ENCODE data around the gene THRB.

THRB gene

GRCh38 chr3:24454856-24455255 lies 39.8 kb downstream of the THRB start:
- Histone ChIP-seq H3K4me3 (ENCODE audit: insufficient read depth, low read depth, low read length, poor library complexity, severe bottlenecking) (no peak overlapping the region), H3K4me1 (ENCODE audit: control insufficient read depth, insufficient read depth, low read length, poor library complexity, severe bottlenecking) (no peaks in the 10 kb centered on the region), H3K27ac (ENCODE audit: insufficient read depth, low read length, poor library complexity, severe bottlenecking) (no peak overlapping the region), H3K36me3 (ENCODE audit: control insufficient read depth, insufficient read depth, low read length) (no peaks in the 10 kb centered on the region), H3K9me3 (ENCODE audit: control insufficient read depth, low read length) (no peaks in the 10 kb centered on the region), H3K27me3 (replicated peaks; ENCODE audit: control insufficient read depth, insufficient read depth, low read length, poor library complexity, severe bottlenecking) (no peaks in the 10 kb centered on the region)
- no peak for DNase-seq

- Histone ChIP-seq H3K27ac (ENCODE audit: insufficient read depth, low read length, poor library complexity, severe bottlenecking) (no peak overlapping the region), H3K36me3 (ENCODE audit: control insufficient read depth, insufficient read depth, low read length) (no peaks in the 10 kb centered on the region), H3K9me3 (ENCODE audit: control insufficient read depth, low read length) (no peaks in the 10 kb centered on the region), H3K27me3 (replicated peaks; ENCODE audit: control insufficient read depth, insufficient read depth, low read length, poor library complexity, severe bottlenecking) (no peaks in the 10 kb centered on the region), H3K4me3 (ENCODE audit: insufficient read depth, low read depth, low read length, poor library complexity, severe bottlenecking) (no peak overlapping the region), H3K4me1 (ENCODE audit: control insufficient read depth, insufficient read depth, low read length, poor library complexity, severe bottlenecking) (no peaks in the 10 kb centered on the region)
- no peak for DNase-seq
Measured at GRCh38 chr3:24454393-24454792, 40.3 kb downstream of the THRB start.

DNA sequence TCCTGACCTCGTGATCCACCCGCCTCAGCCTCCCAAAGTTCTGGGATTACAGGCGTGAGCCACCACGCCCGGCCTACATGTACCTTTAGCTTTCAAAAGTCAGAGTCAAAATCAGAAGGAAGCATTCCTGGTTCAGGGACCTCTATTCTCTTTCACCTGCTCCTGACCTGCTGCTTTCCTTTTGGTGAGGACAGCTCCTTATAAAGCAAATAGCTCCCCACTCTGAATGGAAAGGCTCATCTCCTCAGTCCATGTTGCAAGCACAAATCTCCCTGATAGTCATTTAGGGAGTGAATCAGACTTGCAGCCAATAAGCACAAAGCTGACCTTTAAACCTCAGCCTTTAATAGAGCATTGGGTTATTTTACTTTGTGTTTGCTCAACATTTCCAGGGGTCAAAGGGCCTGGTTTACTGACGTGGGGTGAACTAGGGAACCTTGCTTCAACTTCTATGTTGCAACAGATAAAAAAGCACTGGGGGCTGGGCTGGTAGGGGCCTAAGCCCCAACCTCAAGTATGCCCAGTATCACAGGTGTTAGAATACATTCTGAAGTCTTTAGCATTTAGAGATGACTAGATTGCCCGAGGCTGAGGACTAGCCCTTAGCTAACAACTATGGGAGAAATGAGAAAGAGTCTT lies 43.1 kb downstream of the THRB start:
- Histone ChIP-seq H3K36me3 (ENCODE audit: control insufficient read depth, insufficient read depth, low read length) (no peaks in the 10 kb centered on the region), H3K9me3 (ENCODE audit: control insufficient read depth, low read length) (no peaks in the 10 kb centered on the region), H3K4me3 (ENCODE audit: insufficient read depth, low read depth, low read length, poor library complexity, severe bottlenecking) (no peak overlapping the region), H3K4me1 (ENCODE audit: control insufficient read depth, insufficient read depth, low read length, poor library complexity, severe bottlenecking) (no peaks in the 10 kb centered on the region), H3K27me3 (replicated peaks; ENCODE audit: control insufficient read depth, insufficient read depth, low read length, poor library complexity, severe bottlenecking) (no peaks in the 10 kb centered on the region), H3K27ac (ENCODE audit: insufficient read depth, low read length, poor library complexity, severe bottlenecking) (no peak overlapping the region)
- DNase-seq: no peak

DNA sequence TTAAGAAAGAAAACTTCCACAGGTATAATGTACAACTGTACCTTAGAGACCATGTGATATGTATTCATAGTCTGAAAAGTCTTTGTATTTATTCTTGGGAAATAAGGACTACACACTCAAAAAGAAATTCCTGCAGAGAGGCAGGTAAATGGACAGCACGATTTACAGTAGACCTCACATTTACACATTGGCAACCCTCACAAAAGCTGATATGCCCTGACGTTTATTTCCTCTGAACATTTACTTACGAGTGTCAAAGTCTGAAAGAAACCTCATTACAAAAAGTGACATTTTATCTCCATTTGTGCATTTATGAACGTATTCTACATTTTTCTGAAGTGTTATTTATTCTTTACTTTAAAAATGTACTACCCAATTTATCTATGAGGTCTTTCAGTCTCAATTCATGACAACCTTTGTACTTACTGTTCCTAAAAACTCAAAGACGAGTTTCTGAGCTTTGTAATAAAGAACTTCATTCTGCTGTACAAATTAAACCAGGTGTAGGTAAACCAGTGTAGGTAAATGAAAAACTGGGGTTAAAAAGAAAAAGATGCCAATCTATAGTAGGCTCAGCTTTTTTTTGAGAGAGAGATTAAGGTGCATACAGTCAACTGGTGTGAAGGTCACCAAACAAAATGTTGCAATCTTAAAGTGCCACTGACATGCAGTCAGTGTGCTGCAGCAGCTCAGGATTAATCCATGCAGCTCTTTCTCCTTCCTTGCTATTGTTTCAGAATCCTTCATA lies 44.3 kb downstream of the THRB start:
- H3K4me3 ChIP-seq (ENCODE audit: insufficient read depth, low read depth, low read length, poor library complexity, severe bottlenecking): no peak overlapping the region
- H3K27ac ChIP-seq (ENCODE audit: insufficient read depth, low read length, poor library complexity, severe bottlenecking): no peak overlapping the region
- H3K36me3 ChIP-seq (ENCODE audit: control insufficient read depth, insufficient read depth, low read length): no peaks in the 10 kb centered on the region
- no peaks in the 10 kb centered on the region for H3K27me3 ChIP-seq (replicated peaks; ENCODE audit: control insufficient read depth, insufficient read depth, low read length, poor library complexity, severe bottlenecking)
- no peak for DNase-seq
- H3K4me1 ChIP-seq (ENCODE audit: control insufficient read depth, insufficient read depth, low read length, poor library complexity, severe bottlenecking): no peaks in the 10 kb centered on the region
- H3K9me3 ChIP-seq (ENCODE audit: control insufficient read depth, low read length): no peaks in the 10 kb centered on the region

GRCh38 chr3:24447836-24448235 lies 46.8 kb downstream of the THRB start:
- no peaks in the 10 kb centered on the region for H3K27me3 ChIP-seq (replicated peaks; ENCODE audit: control insufficient read depth, insufficient read depth, low read length, poor library complexity, severe bottlenecking)

DNA sequence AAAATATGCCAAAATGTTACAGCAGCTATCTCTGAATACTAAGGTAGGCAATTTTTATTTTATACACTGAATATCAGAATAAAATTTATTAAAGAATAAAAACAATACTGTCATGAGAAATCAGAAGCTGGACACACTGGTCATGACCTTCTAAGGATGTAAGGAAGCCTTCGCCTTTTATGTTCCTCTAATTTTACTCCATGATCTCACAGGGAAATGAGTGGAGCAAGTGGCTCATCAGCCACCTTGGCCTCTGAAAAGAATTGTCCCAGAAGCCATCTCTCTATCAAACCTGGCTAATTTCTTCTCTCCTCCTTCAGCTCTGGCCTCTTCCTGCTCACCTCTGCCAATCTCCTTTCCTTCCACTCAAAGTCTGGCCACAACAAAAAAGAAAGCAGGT lies 48.6 kb downstream of the THRB start:
- Histone ChIP-seq H3K27me3 (replicated peaks; ENCODE audit: control insufficient read depth, insufficient read depth, low read length, poor library complexity, severe bottlenecking) (no peaks in the 10 kb centered on the region), H3K4me1 (ENCODE audit: control insufficient read depth, insufficient read depth, low read length, poor library complexity, severe bottlenecking) (no peaks in the 10 kb centered on the region), H3K9me3 (ENCODE audit: control insufficient read depth, low read length) (no peaks in the 10 kb centered on the region), H3K27ac (ENCODE audit: insufficient read depth, low read length, poor library complexity, severe bottlenecking) (no peak overlapping the region), H3K4me3 (ENCODE audit: insufficient read depth, low read depth, low read length, poor library complexity, severe bottlenecking) (no peak overlapping the region), H3K36me3 (ENCODE audit: control insufficient read depth, insufficient read depth, low read length) (no peaks in the 10 kb centered on the region)
- no peak for DNase-seq

More at GRCh38 chr3:24447836-24448235, 46.8 kb downstream of the THRB start:
- Histone ChIP-seq H3K4me3 (ENCODE audit: insufficient read depth, low read depth, low read length, poor library complexity, severe bottlenecking) (no peak overlapping the region), H3K9me3 (ENCODE audit: control insufficient read depth, low read length) (no peaks in the 10 kb centered on the region), H3K4me1 (ENCODE audit: control insufficient read depth, insufficient read depth, low read length, poor library complexity, severe bottlenecking) (no peaks in the 10 kb centered on the region), H3K36me3 (ENCODE audit: control insufficient read depth, insufficient read depth, low read length) (no peaks in the 10 kb centered on the region), H3K27ac (ENCODE audit: insufficient read depth, low read length, poor library complexity, severe bottlenecking) (no peak overlapping the region)
- no peak for DNase-seq

DNA sequence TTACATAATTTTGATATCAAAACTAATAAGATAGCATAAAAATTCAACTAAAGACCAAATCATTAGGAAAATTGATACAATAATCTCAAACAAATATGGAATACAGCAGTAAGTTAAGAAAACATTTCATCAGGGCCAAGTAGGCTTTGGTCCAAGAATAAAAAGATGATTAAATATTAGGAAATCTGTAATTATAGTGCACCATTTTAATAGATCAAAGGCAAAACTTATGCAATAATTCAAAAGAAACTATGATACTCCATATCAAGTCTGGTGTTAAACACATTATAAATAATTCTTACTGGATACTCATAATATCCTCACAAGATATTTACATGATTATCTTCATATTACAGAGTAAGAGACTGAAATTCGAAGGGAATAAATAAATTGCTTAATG lies 51.2 kb downstream of the THRB start:
- H3K4me3 ChIP-seq (ENCODE audit: insufficient read depth, low read depth, low read length, poor library complexity, severe bottlenecking): no peak overlapping the region
- no peak for DNase-seq
- H3K4me1 ChIP-seq (ENCODE audit: control insufficient read depth, insufficient read depth, low read length, poor library complexity, severe bottlenecking): no peaks in the 10 kb centered on the region
- H3K27ac ChIP-seq (ENCODE audit: insufficient read depth, low read length, poor library complexity, severe bottlenecking): no peak overlapping the region
- H3K36me3 ChIP-seq (ENCODE audit: control insufficient read depth, insufficient read depth, low read length): no peaks in the 10 kb centered on the region
- no peaks in the 10 kb centered on the region for H3K27me3 ChIP-seq (replicated peaks; ENCODE audit: control insufficient read depth, insufficient read depth, low read length, poor library complexity, severe bottlenecking)
- H3K9me3 ChIP-seq (ENCODE audit: control insufficient read depth, low read length): no peaks in the 10 kb centered on the region

- Histone ChIP-seq H3K36me3 (ENCODE audit: control insufficient read depth, insufficient read depth, low read length) (no peaks in the 10 kb centered on the region), H3K9me3 (ENCODE audit: control insufficient read depth, low read length) (no peaks in the 10 kb centered on the region), H3K4me3 (ENCODE audit: insufficient read depth, low read depth, low read length, poor library complexity, severe bottlenecking) (no peak overlapping the region), H3K27me3 (replicated peaks; ENCODE audit: control insufficient read depth, insufficient read depth, low read length, poor library complexity, severe bottlenecking) (no peaks in the 10 kb centered on the region), H3K4me1 (ENCODE audit: control insufficient read depth, insufficient read depth, low read length, poor library complexity, severe bottlenecking) (no peaks in the 10 kb centered on the region), H3K27ac (ENCODE audit: insufficient read depth, low read length, poor library complexity, severe bottlenecking) (no peak overlapping the region)
- DNase-seq: no peak
Measured at GRCh38 chr3:24440760-24441464, 53.7 kb downstream of the THRB start.

DNA sequence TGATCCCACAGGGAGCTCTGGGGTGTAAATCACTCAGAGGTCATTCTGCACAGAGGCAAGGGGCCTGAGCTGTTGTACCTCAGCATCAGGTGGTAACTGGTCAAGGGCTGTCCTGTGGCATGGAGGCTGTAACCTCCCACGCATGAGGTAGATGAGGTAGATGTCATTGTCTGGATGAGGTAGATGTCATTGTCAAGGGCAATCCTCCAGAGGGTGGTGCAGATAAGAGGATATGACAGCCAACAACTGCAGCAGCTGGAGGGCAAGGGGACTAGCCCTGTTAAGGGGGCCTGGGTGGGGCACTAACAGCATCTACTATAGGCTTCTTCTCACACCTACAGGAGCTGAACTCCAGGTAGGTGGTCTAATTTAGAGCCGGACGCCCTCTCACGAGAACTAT lies 55.6 kb downstream of the THRB start:
- H3K27me3 ChIP-seq (replicated peaks; ENCODE audit: control insufficient read depth, insufficient read depth, low read length, poor library complexity, severe bottlenecking): no peaks in the 10 kb centered on the region

GRCh38 chr3:24437326-24437725 lies 57.3 kb downstream of the THRB start:
- no peak overlapping the region for H3K4me3 ChIP-seq (ENCODE audit: insufficient read depth, low read depth, low read length, poor library complexity, severe bottlenecking)
- H3K27me3 ChIP-seq (replicated peaks; ENCODE audit: control insufficient read depth, insufficient read depth, low read length, poor library complexity, severe bottlenecking): no peaks in the 10 kb centered on the region
- no peaks in the 10 kb centered on the region for H3K36me3 ChIP-seq (ENCODE audit: control insufficient read depth, insufficient read depth, low read length)
- H3K9me3 ChIP-seq (ENCODE audit: control insufficient read depth, low read length): no peaks in the 10 kb centered on the region
- no peaks in the 10 kb centered on the region for H3K4me1 ChIP-seq (ENCODE audit: control insufficient read depth, insufficient read depth, low read length, poor library complexity, severe bottlenecking)
- no peak overlapping the region for H3K27ac ChIP-seq (ENCODE audit: insufficient read depth, low read length, poor library complexity, severe bottlenecking)
- DNase-seq: no peak

More for the DNA sequence above, 55.6 kb downstream of the THRB start:
- Histone ChIP-seq H3K4me1 (ENCODE audit: control insufficient read depth, insufficient read depth, low read length, poor library complexity, severe bottlenecking) (no peaks in the 10 kb centered on the region), H3K4me3 (ENCODE audit: insufficient read depth, low read depth, low read length, poor library complexity, severe bottlenecking) (no peak overlapping the region), H3K9me3 (ENCODE audit: control insufficient read depth, low read length) (no peaks in the 10 kb centered on the region), H3K27ac (ENCODE audit: insufficient read depth, low read length, poor library complexity, severe bottlenecking) (no peak overlapping the region), H3K36me3 (ENCODE audit: control insufficient read depth, insufficient read depth, low read length) (no peaks in the 10 kb centered on the region)
- no peak for DNase-seq

Data from effector memory CD4-positive, alpha-beta T cell (primary cell).